Gastrocnemius medialis (tissue), 4 donors: ENCODE data around the gene CELSR1.

Source experiments
- POLR2A ChIP-seq, 2 donors: fragments of 450-650 bp; IDR thresholded peaks; one replicate each; pipeline ENCODE4 v1.6.1; 2017; ENCODE audit warnings: antibody characterized with exemption in 2 of 2, mild to moderate bottlenecking in 2 of 2, moderate library complexity in 2 of 2
- TF ChIP-seq, protein P1 (sequence below), 5 experiments: fragments of 450-650 bp in 3 of 5; fragments of 200-600 bp in 2 of 5; sonication (generic) in 2 of 5; IDR thresholded peaks in 4 of 5; conservative IDR thresholded peaks in 1 of 5; 1 replicate in 4 of 5; 2 replicates in 1 of 5; pipeline ENCODE4 v1.5.1; 2016 to 2019; ENCODE audit warnings: antibody characterized with exemption in 5 of 5, mild to moderate bottlenecking in 3 of 5, moderate library complexity in 3 of 5

DNA sequence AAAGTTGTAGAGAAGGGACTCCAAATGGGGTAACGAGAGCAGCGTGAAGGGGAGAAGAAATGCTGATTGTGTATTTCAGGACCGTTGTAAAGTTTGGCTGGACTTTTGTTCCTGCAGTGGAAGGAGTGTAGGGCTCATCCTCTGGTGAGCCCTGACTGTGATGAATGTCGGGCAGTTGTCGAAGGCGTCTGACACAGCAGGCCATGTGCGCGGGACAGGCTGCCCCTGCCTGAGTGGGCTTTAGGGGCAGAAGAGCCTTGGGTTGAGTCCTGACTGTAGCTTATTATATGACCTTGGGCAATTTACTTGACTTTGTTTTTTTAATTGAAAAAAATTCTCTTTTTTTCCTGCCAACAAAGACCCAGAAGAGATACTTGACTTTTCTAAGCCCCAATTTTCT, 198.8 kb downstream of the CELSR1 start:
- TF ChIP-seq, protein P1, sequence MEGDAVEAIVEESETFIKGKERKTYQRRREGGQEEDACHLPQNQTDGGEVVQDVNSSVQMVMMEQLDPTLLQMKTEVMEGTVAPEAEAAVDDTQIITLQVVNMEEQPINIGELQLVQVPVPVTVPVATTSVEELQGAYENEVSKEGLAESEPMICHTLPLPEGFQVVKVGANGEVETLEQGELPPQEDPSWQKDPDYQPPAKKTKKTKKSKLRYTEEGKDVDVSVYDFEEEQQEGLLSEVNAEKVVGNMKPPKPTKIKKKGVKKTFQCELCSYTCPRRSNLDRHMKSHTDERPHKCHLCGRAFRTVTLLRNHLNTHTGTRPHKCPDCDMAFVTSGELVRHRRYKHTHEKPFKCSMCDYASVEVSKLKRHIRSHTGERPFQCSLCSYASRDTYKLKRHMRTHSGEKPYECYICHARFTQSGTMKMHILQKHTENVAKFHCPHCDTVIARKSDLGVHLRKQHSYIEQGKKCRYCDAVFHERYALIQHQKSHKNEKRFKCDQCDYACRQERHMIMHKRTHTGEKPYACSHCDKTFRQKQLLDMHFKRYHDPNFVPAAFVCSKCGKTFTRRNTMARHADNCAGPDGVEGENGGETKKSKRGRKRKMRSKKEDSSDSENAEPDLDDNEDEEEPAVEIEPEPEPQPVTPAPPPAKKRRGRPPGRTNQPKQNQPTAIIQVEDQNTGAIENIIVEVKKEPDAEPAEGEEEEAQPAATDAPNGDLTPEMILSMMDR (IDR thresholded peaks at IDR 0.05 in 4 of 5, conservative IDR thresholded peaks at IDR 0.05 in 1 of 5) = no peak
- TF ChIP-seq POLR2A (IDR thresholded peaks at IDR 0.05) = no peak
